Psoas muscle (tissue), 8 donors: ENCODE results near the gene WWOX. TPM values are rescaled to one million over a fixed set of nuclear protein-coding genes. Genes with fewer than 3 reads are reported as not detected.

Experiments used
- ATAC-seq, 4 donors: fragments of 200-7000 bp; cut with Tn5 transposase; one replicate each; pipeline ENCODE4 v1.9.1; 2020; ENCODE audit warnings: moderate library complexity in 3 of 4, mild to moderate bottlenecking in 2 of 4
- DNase-seq, 2 donors: peaks; one replicate each; pipeline ENCODE4 v3.0.0-alpha.2; 2020
- H3K27ac ChIP-seq: fragments of 200-600 bp; one replicate; pipeline ENCODE4 v1.8.0; 2022
- H3K27me3 ChIP-seq, 3 donors: fragments of 200-600 bp in 1 of 3; one replicate each; pipeline versions ENCODE4 v1.6.1 to v1.8.0; 2013 to 2022; ENCODE audit warnings: low read length in 2 of 3, mild to moderate bottlenecking in 2 of 3, moderate library complexity in 1 of 3; ENCODE audit not compliant: insufficient read depth in 3 of 3
- H3K36me3 ChIP-seq, 2 donors: fragments of 200-600 bp in 1 of 2; one replicate each; pipeline versions ENCODE4 v1.6.1 to v1.8.0; 2013 to 2022; ENCODE audit warnings: low read depth in 1 of 2, mild to moderate bottlenecking in 1 of 2, moderate library complexity in 1 of 2; ENCODE audit not compliant: insufficient read depth in 1 of 2
- H3K4me1 ChIP-seq: fragments of 200-600 bp; one replicate; pipeline ENCODE4 v1.8.0; 2022
- H3K4me3 ChIP-seq: fragments of 200-600 bp; one replicate; pipeline ENCODE4 v1.8.0; 2022; ENCODE audit warnings: mild to moderate bottlenecking
- H3K9me3 ChIP-seq: fragments of 200-600 bp; one replicate; pipeline ENCODE4 v1.8.0; 2022
- WGBS, 3 donors: extraction: QIAGEN DNeasy Blood & Tissue Kit; methylation state at CpG; one replicate each; pipeline versions ENCODE4 v1.1.6 to v1.1.7; 2013; 5-methylcytosine and 5-hydroxymethylcytosine counted together
- intact Hi-C, 2 donors: fragments of 100-400 bp; cut with DNase I; formaldehyde crosslinking; loops; one replicate each; pipeline versions ENCODE4 v1.11.0 to v1.14.2; 2022
- polyA plus RNA-seq, 3 donors: library from polyadenylated mRNA; stranded (reverse); fragments of 200-250 nt; gene quantifications; one replicate each; pipeline ENCODE4 v1.2.3, GENCODE V29; 2013
- total RNA-seq, 4 donors: library from RNA; stranded (reverse); fragmentation: NEBNext Ultra II Directional in 2 of 4; extraction: Animal tissue kit (Norgen Biotek cat#: 25700) in 2 of 4; gene quantifications; one replicate each; pipeline versions ENCODE4 v1.2.1 to v1.2.4, GENCODE V29; 2021 to 2023
- TF ChIP-seq, protein P1 (sequence below): fragments of 200-600 bp; IDR thresholded peaks from one replicate; pipeline ENCODE4 v1.8.0; 2022; ENCODE audit warnings: antibody characterized with exemption
- donor health status: healthy with polysubstance abuse.
- donor health status: DM: no; HTN: no; CAD: no; lungs with moderate emphysema.
- donor health status: Bipolar disorder and iron deficiency.
- donor health status: healthy.
- donor health status: DM: yes; HTN: yes; CAD: no.
- donor health status: DM: no; HTN: no; CAD: no.
- donor health status: DM: no; HTN: no; CAD: no.
- donor health status: DM: yes; HTN: yes; CAD: no.

WWOX gene
- total and polyA plus RNA-seq, 7 donors: 3.1 to 6.6 (median 5.0) TPM

DNA sequence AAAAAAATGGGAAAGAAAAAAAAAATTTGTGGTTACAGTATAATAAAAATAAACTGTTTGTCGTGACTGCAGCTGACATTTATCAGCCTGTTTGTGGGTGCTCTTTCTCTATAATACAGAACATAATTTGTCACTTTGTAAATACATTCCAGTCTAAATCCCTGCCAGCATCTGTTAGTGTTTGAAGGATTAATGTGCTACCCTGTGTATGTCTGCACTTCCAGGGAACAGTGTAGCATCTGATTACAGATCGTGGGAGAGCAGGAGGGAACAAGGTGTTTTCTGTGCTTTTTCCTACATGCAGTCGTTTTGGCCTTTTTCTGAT lies 265.1 kb downstream of the WWOX start:
- Histone ChIP-seq H3K9me3 (no peaks in the 10 kb centered on the region), H3K27me3 (no peaks in the 10 kb centered on the region), H3K36me3 (no peaks in the 10 kb centered on the region), H3K4me3 (no peak overlapping the region), H3K27ac (no peak overlapping the region), H3K4me1 (no peaks in the 10 kb centered on the region)
- TF ChIP-seq, protein P1, sequence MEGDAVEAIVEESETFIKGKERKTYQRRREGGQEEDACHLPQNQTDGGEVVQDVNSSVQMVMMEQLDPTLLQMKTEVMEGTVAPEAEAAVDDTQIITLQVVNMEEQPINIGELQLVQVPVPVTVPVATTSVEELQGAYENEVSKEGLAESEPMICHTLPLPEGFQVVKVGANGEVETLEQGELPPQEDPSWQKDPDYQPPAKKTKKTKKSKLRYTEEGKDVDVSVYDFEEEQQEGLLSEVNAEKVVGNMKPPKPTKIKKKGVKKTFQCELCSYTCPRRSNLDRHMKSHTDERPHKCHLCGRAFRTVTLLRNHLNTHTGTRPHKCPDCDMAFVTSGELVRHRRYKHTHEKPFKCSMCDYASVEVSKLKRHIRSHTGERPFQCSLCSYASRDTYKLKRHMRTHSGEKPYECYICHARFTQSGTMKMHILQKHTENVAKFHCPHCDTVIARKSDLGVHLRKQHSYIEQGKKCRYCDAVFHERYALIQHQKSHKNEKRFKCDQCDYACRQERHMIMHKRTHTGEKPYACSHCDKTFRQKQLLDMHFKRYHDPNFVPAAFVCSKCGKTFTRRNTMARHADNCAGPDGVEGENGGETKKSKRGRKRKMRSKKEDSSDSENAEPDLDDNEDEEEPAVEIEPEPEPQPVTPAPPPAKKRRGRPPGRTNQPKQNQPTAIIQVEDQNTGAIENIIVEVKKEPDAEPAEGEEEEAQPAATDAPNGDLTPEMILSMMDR: no peak
- intact Hi-C loops: no loop called here
- 16 to 35% (median 22%) methylated on average over 3 of the region's 3 CpGs for WGBS, 3 donors
- no peak for ATAC-seq
- DNase-seq: no peak

DNA sequence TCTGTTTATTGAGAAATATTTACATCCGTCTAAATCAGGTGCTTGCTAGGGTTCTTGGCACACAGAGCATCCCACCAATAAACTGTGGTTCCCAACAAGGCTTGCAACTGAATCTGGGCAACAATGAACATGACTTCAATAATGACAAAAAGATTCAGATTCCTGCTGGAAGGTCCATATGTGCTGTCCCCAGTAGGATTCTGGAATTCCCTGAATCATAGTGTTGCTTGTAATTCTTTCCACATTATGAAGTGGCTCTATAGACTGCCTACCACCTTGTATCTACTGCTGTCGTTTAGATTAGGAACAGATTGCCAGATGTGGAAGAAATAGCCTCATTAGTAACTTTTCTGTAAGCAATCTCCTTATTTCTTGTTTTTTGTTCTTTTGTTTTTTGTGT lies 265.9 kb downstream of the WWOX start:
- intact Hi-C loops: no loop called here
- no peaks in the 10 kb centered on the region for H3K27me3 ChIP-seq

DNA sequence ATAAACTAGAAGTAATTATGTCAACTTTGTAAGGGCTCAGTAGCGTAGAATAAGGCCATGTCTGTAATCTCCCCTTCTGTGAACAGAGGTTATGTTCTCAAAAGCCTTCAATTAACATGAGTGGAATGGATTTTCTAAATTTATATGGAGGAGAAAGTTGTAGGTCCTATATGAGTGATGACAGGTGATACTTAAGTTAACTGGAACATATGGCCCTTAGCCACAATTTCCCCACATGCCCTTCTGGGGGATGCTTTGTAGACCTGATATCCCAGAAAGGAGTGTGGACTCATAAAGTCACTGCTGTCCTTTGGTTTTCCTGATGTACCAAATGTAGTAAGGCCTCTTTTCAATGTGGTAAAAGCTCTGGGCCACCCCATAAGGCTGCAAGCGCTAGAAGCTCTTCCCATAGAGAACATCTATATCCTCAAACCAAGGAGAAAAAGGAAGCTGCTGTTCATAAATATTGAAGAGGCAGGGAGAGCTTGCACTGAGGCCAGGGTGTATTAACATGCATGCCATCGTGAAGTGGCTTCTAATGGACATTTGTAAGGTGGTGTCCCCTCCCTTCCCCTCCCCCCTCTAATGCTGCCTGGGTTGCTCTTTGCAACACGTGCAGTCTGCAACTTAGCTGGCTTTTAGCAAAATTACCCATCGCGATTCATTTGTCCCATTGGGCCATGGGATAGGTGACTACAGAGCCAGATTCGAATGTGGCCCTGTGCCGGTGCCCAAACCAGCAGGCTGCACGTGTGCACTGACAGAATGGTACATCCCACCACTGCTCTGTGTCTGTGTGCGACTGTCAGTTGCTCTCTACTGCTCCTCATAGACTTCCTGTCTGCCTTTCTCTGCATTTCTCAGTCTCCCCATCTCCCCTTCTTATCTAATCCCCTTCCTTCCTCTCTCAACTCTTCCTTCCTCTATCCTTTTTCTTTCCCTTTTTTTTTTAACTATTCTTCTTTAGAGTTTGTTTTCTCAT lies 269.0 kb downstream of the WWOX start:
- TF ChIP-seq, protein P1: no peak
- no peak for DNase-seq
- no peak overlapping the region for H3K4me3 ChIP-seq
- H3K27me3 ChIP-seq: no peaks in the 10 kb centered on the region
- H3K27ac ChIP-seq: no peak overlapping the region
- H3K36me3 ChIP-seq: no peaks in the 10 kb centered on the region
- intact Hi-C loops: no loop called here
- H3K9me3 ChIP-seq: no peaks in the 10 kb centered on the region
- no peaks in the 10 kb centered on the region for H3K4me1 ChIP-seq
- 78 to 82% (median 81%) methylated on average over 10 of the region's 10 CpGs for WGBS, 3 donors
- no peak for ATAC-seq

More for the DNA sequence above, 265.9 kb downstream of the WWOX start:
- DNase-seq (no peak), ATAC-seq (no peak)
- Histone ChIP-seq H3K27ac (no peak overlapping the region), H3K36me3 (no peaks in the 10 kb centered on the region), H3K4me3 (no peak overlapping the region), H3K4me1 (no peaks in the 10 kb centered on the region), H3K9me3 (no peaks in the 10 kb centered on the region)
- 53 to 59% (median 57%) methylated on average over 2 of the region's 2 CpGs for WGBS, 3 donors
- TF ChIP-seq, protein P1: no peak

DNA sequence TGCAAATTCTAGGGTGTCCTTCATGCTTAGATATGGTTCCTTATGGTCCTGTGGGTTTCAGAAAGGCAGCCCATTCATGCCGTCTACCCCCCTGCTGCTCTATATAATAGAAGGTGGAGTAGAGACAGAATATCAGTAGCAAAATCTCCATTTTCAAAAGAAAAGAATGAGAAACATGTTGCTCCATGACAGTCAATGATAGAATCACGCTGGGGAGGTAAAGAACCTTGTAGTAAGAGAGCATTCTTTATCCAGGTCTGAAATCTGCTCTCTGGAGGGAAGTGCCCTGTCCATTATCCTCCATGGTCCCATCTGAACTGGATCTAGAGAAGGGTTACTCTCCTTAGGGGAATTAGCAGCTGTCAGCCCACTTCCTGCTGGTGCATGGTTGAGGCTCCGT lies 272.8 kb downstream of the WWOX start:
- Histone ChIP-seq H3K9me3 (no peaks in the 10 kb centered on the region), H3K36me3 (no peaks in the 10 kb centered on the region), H3K27ac (no peak overlapping the region), H3K27me3 (no peaks in the 10 kb centered on the region), H3K4me3 (no peak overlapping the region), H3K4me1 (peaks cover 3% of the 10 kb centered on the region)
- DNase-seq: no peak
- intact Hi-C loops: no loop called here
- 77 to 91% (median 85%) methylated on average over 3 of the region's 3 CpGs for WGBS, 3 donors
- no peak for ATAC-seq
- TF ChIP-seq, protein P1: no peak
